ENCODE data around the gene GABRR1. TPM values are rescaled to one million over a fixed set of nuclear protein-coding genes. Genes with fewer than 3 reads are reported as not detected.

The GABRR1 gene
- total RNA-seq, 1 donor, result not detected

GRCh38 chr6:89187504-89187903, 29.7 kb downstream of the GABRR1 start:
- H3K36me3 ChIP-seq (ENCODE audit: insufficient read depth, low read length), result no peaks in the 10 kb centered on the region
- H4K20me1 ChIP-seq (ENCODE audit: insufficient read depth, low read length), result no peaks in the 10 kb centered on the region
- H2AFZ ChIP-seq (ENCODE audit: low read length), result no peak overlapping the region
- H3K79me2 ChIP-seq (ENCODE audit: insufficient read depth, low read length), result no peaks in the 10 kb centered on the region
- no peak for DNase-seq (ENCODE audit: insufficient read length, low spot score, missing footprints)
- no peaks in the 10 kb centered on the region for H3K4me1 ChIP-seq (ENCODE audit: insufficient read depth, low read length)
- no peak for TF ChIP-seq CTCF (IDR thresholded peaks at IDR 0.05; ENCODE audit: extremely low read depth, low read depth, low read length)
- H3K9me3 ChIP-seq (ENCODE audit: low read depth, low read length), result no peaks in the 10 kb centered on the region
- H3K4me3 ChIP-seq (ENCODE audit: insufficient read depth, low read length), result no peak overlapping the region
- H3K27ac ChIP-seq (ENCODE audit: low read depth, low read length), result no peak overlapping the region
- no peak overlapping the region for H3K4me2 ChIP-seq (ENCODE audit: insufficient read depth, low read length)
- H3K27me3 ChIP-seq (ENCODE audit: insufficient read depth, low read length), result no peaks in the 10 kb centered on the region

- TF ChIP-seq CTCF (IDR thresholded peaks at IDR 0.05; ENCODE audit: extremely low read depth, low read depth, low read length), result no peak
- H3K4me2 ChIP-seq (ENCODE audit: insufficient read depth, low read length), result no peak overlapping the region
- no peaks in the 10 kb centered on the region for H3K27me3 ChIP-seq (ENCODE audit: insufficient read depth, low read length)
- no peak overlapping the region for H3K27ac ChIP-seq (ENCODE audit: low read depth, low read length)
- DNase-seq (ENCODE audit: insufficient read length, low spot score, missing footprints), result no peak
- no peaks in the 10 kb centered on the region for H3K4me1 ChIP-seq (ENCODE audit: insufficient read depth, low read length)
- no peak overlapping the region for H3K4me3 ChIP-seq (ENCODE audit: insufficient read depth, low read length)
- no peak overlapping the region for H2AFZ ChIP-seq (ENCODE audit: low read length)
- H4K20me1 ChIP-seq (ENCODE audit: insufficient read depth, low read length), result no peaks in the 10 kb centered on the region
- H3K79me2 ChIP-seq (ENCODE audit: insufficient read depth, low read length), result no peaks in the 10 kb centered on the region
- no peaks in the 10 kb centered on the region for H3K36me3 ChIP-seq (ENCODE audit: insufficient read depth, low read length)
- H3K9me3 ChIP-seq (ENCODE audit: low read depth, low read length), result no peaks in the 10 kb centered on the region
Measured at GRCh38 chr6:89186762-89187161, 30.4 kb downstream of the GABRR1 start.

- Histone ChIP-seq H3K4me3 (ENCODE audit: insufficient read depth, low read length) (no peak overlapping the region), H3K4me2 (ENCODE audit: insufficient read depth, low read length) (no peak overlapping the region), H3K27ac (ENCODE audit: low read depth, low read length) (no peak overlapping the region), H4K20me1 (ENCODE audit: insufficient read depth, low read length) (no peaks in the 10 kb centered on the region), H3K9me3 (ENCODE audit: low read depth, low read length) (no peaks in the 10 kb centered on the region), H3K36me3 (ENCODE audit: insufficient read depth, low read length) (no peaks in the 10 kb centered on the region), H3K79me2 (ENCODE audit: insufficient read depth, low read length) (no peaks in the 10 kb centered on the region), H3K4me1 (ENCODE audit: insufficient read depth, low read length) (no peaks in the 10 kb centered on the region), H2AFZ (ENCODE audit: low read length) (no peak overlapping the region), H3K27me3 (ENCODE audit: insufficient read depth, low read length) (no peaks in the 10 kb centered on the region)
- no peak for DNase-seq (ENCODE audit: insufficient read length, low spot score, missing footprints)
- TF ChIP-seq CTCF (IDR thresholded peaks at IDR 0.05; ENCODE audit: extremely low read depth, low read depth, low read length), result no peak
Measured at GRCh38 chr6:89184344-89184743, 32.8 kb downstream of the GABRR1 start.

- Histone ChIP-seq H3K9me3 (ENCODE audit: low read depth, low read length) (no peaks in the 10 kb centered on the region), H3K27me3 (ENCODE audit: insufficient read depth, low read length) (no peaks in the 10 kb centered on the region), H3K36me3 (ENCODE audit: insufficient read depth, low read length) (no peaks in the 10 kb centered on the region), H4K20me1 (ENCODE audit: insufficient read depth, low read length) (no peaks in the 10 kb centered on the region), H2AFZ (ENCODE audit: low read length) (no peak overlapping the region), H3K4me1 (ENCODE audit: insufficient read depth, low read length) (no peaks in the 10 kb centered on the region), H3K4me3 (ENCODE audit: insufficient read depth, low read length) (no peak overlapping the region), H3K79me2 (ENCODE audit: insufficient read depth, low read length) (no peaks in the 10 kb centered on the region), H3K27ac (ENCODE audit: low read depth, low read length) (no peak overlapping the region), H3K4me2 (ENCODE audit: insufficient read depth, low read length) (no peak overlapping the region)
- no peak for TF ChIP-seq CTCF (IDR thresholded peaks at IDR 0.05; ENCODE audit: extremely low read depth, low read depth, low read length)
- no peak for DNase-seq (ENCODE audit: insufficient read length, low spot score, missing footprints)
Measured at GRCh38 chr6:89183294-89183693, 33.9 kb downstream of the GABRR1 start.
